Smooth muscle cell (in vitro differentiated cells): ENCODE measurements around the gene CAMKK1. TPM values are rescaled to one million over a fixed set of nuclear protein-coding genes. Genes with fewer than 3 reads are reported as not detected.

Experiments used
- DNase-seq: peaks from one replicate; lab custom pipeline; 2025; ENCODE audit not compliant: unreplicated experiment; lab: John Stamatoyannopoulos, UW
- H2AFZ ChIP-seq: fragments of 200-600 bp; sonication (generic); 2 replicates; pipeline ENCODE4 v1.6.0; 2016; ENCODE audit warnings: antibody characterized with exemption, low read depth, mild to moderate bottlenecking
- H3F3A ChIP-seq: fragments of 200-600 bp; sonication (generic); 2 replicates; pipeline ENCODE4 v1.6.0; 2017; ENCODE audit warnings: antibody characterized with exemption, low read depth
- H3K27ac ChIP-seq: fragments of 200-600 bp; sonication (generic); 2 replicates; pipeline ENCODE4 v1.5.1; 2016; ENCODE audit warnings: low read depth, mild to moderate bottlenecking
- H3K27me3 ChIP-seq: fragments of 200-600 bp; sonication (generic); 2 replicates; pipeline ENCODE4 v1.6.1; 2016; ENCODE audit warnings: low read depth, mild to moderate bottlenecking
- H3K36me3 ChIP-seq: fragments of 200-600 bp; sonication (generic); 2 replicates; pipeline ENCODE4 v1.5.1; 2016; ENCODE audit warnings: low read depth
- H3K4me1 ChIP-seq: fragments of 200-600 bp; sonication (generic); 2 replicates; pipeline ENCODE4 v1.5.1; 2016; ENCODE audit warnings: low read depth
- H3K4me2 ChIP-seq: fragments of 200-600 bp; sonication (generic); 2 replicates; pipeline ENCODE4 v1.6.0; 2016; ENCODE audit warnings: mild to moderate bottlenecking
- H3K4me3 ChIP-seq: fragments of 200-600 bp; sonication (generic); 2 replicates; pipeline ENCODE4 v1.5.1; 2016; ENCODE audit warnings: mild to moderate bottlenecking
- H3K79me2 ChIP-seq: fragments of 200-600 bp; sonication (generic); 2 replicates; pipeline ENCODE4 v1.6.0; 2016; ENCODE audit warnings: low read depth, mild to moderate bottlenecking
- H3K9ac ChIP-seq: fragments of 200-600 bp; sonication (generic); 2 replicates; pipeline ENCODE4 v1.6.0; 2016; ENCODE audit warnings: low read depth
- H3K9me3 ChIP-seq: fragments of 200-600 bp; sonication (generic); replicated peaks from 2 replicates; pipeline ENCODE4 v1.5.1; 2016; ENCODE audit warnings: low read depth
- H4K20me1 ChIP-seq: fragments of 200-600 bp; sonication (generic); 2 replicates; pipeline ENCODE4 v1.6.0; 2016; ENCODE audit warnings: low read depth
- WGBS: methylation state at CpG from one replicate; pipeline ENCODE4 v1.1.7; 2016; ENCODE audit warnings: low lambda C conversion rate; 5-methylcytosine and 5-hydroxymethylcytosine counted together
- polyA plus RNA-seq: library from polyadenylated mRNA; unstranded; fragments of >200 nt; fragmentation: Nextera tagmentation; extraction: Ambion mirVana; gene quantifications from 2 replicates; pipeline ENCODE4 v1.2.1, GENCODE V29; 2016
- total RNA-seq: library from RNA; depleted of rRNA; stranded (reverse); fragments of >200 nt; gene quantifications from 2 replicates; pipeline ENCODE4 v1.2.3, GENCODE V29; 2014
- TF ChIP-seq, protein P1 (sequence below): fragments of 200-600 bp; sonication (generic); IDR thresholded peaks from 2 replicates; pipeline ENCODE4 v1.5.1; 2017; ENCODE audit warnings: borderline replicate concordance, mild to moderate bottlenecking, antibody characterized with exemption; ENCODE audit not compliant: insufficient read depth, poor library complexity, severe bottlenecking

Gene CAMKK1
- total and polyA plus RNA-seq, 2 experiments from 2014 or later = 8.1 to 8.8 TPM

DNA sequence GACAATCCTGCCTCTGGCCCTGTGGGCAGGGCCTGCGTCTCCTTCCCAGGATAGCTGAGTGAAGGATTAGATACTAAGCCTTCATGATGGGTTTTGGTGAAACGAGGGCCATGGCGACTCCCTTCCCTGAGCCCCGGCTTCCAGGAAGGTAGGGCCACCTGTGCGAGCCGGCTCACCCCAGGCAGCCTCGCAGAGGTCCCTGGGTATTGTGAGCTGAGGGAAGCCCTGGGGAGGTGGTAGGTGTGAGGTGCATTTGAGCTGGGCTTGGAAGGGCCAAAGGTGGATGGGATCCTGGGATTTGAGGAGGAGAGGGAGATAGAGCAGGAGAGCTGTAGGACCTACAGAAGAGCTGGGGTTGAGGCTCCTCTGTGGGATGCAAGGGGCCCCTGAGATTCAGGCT, 29.9 kb upstream of the CAMKK1 start:
- Histone ChIP-seq H3K27me3 (no peaks in the 10 kb centered on the region), H3K27ac (no peak overlapping the region), H3K79me2 (no peaks in the 10 kb centered on the region), H3K4me2 (no peak overlapping the region), H3K9ac (no peak overlapping the region), H2AFZ (no peak overlapping the region), H3K4me1 (no peaks in the 10 kb centered on the region), H3K36me3 (no peaks in the 10 kb centered on the region), H3F3A (no peaks in the 10 kb centered on the region), H3K9me3 (no peaks in the 10 kb centered on the region), H4K20me1 (no peaks in the 10 kb centered on the region), H3K4me3 (no peak overlapping the region)
- TF ChIP-seq, protein P1, sequence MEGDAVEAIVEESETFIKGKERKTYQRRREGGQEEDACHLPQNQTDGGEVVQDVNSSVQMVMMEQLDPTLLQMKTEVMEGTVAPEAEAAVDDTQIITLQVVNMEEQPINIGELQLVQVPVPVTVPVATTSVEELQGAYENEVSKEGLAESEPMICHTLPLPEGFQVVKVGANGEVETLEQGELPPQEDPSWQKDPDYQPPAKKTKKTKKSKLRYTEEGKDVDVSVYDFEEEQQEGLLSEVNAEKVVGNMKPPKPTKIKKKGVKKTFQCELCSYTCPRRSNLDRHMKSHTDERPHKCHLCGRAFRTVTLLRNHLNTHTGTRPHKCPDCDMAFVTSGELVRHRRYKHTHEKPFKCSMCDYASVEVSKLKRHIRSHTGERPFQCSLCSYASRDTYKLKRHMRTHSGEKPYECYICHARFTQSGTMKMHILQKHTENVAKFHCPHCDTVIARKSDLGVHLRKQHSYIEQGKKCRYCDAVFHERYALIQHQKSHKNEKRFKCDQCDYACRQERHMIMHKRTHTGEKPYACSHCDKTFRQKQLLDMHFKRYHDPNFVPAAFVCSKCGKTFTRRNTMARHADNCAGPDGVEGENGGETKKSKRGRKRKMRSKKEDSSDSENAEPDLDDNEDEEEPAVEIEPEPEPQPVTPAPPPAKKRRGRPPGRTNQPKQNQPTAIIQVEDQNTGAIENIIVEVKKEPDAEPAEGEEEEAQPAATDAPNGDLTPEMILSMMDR = no peak
- 92% methylated on average over 7 of the region's 7 CpGs for WGBS
- DNase-seq = no peak

DNA sequence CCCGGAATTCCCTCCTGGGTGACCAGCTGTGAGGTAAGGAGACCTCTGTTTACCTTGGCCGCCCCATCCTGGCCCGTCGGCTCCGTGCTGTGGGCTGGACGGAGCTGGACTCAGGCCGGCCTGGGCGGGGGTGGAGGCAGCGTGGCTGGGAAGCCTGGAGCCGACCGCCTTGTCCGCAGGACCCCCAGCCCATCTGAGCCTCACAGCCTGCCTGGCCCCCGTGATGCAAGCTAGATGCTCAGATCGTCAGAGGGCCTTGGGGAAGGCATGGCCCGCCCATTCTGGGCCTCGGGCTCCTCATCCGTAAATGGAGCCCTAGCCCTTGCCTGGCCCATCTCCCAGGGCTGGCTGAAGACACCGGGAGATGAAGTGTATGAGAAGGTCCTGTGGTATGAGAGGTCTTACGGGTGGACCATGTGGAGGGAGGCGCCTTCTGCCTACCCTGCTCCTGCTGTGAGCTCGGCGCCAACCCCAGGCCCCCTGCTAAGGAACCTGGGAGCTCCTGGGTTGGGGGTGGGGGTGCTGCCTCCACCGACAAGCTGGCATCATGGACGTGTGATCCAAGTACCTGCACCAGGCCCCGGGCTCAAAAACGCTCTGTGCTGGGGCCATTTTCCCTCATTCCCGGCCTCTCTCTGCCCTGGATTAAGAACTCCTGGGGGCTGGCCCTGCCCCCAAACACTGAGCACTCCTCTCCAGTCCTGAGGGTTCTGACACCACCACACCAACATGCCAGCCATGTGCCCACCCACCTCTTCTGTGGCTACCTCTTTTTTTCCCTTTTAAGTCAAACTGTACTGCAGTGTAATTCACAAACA, 28.9 kb upstream of the CAMKK1 start:
- Histone ChIP-seq H3K36me3 (no peaks in the 10 kb centered on the region), H2AFZ (no peak overlapping the region), H3K27ac (no peak overlapping the region), H3K4me2 (no peak overlapping the region), H3K9me3 (no peaks in the 10 kb centered on the region), H3K27me3 (no peaks in the 10 kb centered on the region), H3F3A (no peaks in the 10 kb centered on the region), H3K9ac (no peak overlapping the region), H4K20me1 (no peaks in the 10 kb centered on the region), H3K4me3 (no peak overlapping the region), H3K4me1 (no peaks in the 10 kb centered on the region), H3K79me2 (no peaks in the 10 kb centered on the region)
- 90% methylated on average over 27 of the region's 27 CpGs for WGBS
- no peak for DNase-seq
- TF ChIP-seq, protein P1 = no peak

- TF ChIP-seq, protein P1 = no peak
- Histone ChIP-seq H3F3A (no peaks in the 10 kb centered on the region), H3K9ac (no peak overlapping the region), H3K9me3 (no peaks in the 10 kb centered on the region), H3K27me3 (no peaks in the 10 kb centered on the region), H3K4me2 (no peak overlapping the region), H3K36me3 (no peaks in the 10 kb centered on the region), H3K4me1 (no peaks in the 10 kb centered on the region), H3K4me3 (no peak overlapping the region), H3K27ac (no peak overlapping the region), H4K20me1 (no peaks in the 10 kb centered on the region), H3K79me2 (no peaks in the 10 kb centered on the region), H2AFZ (no peak overlapping the region)
- no peak for DNase-seq
- 93% methylated on average over 16 of the region's 16 CpGs for WGBS
Measured at GRCh38 chr17:3921006-3921405, 28.2 kb upstream of the CAMKK1 start.
